GM21529 (cell line): Measurements from ENCODE around the gene ADCY2.

Source experiments
- ATAC-seq: cut with Tn5 transposase; IDR thresholded peaks from one replicate; pipeline ENCODE4 v1.9.1; 2021; ENCODE audit not compliant: unreplicated experiment

ADCY2 gene

GRCh38 chr5:7659420-7659819, 263.5 kb downstream of the ADCY2 start:
- ATAC-seq, result no peak

GRCh38 chr5:7662289-7662688, 266.4 kb downstream of the ADCY2 start:
- ATAC-seq, result no peak

GRCh38 chr5:7663808-7664207, 267.9 kb downstream of the ADCY2 start:
- ATAC-seq, result no peak

- no peak for ATAC-seq
These were observed 268.3 kb downstream of the ADCY2 start for GRCh38 chr5:7664208-7664607.

GRCh38 chr5:7667216-7667767, 271.4 kb downstream of the ADCY2 start:
- no peak for ATAC-seq

- ATAC-seq, result no peak
These were observed 272.2 kb downstream of the ADCY2 start for GRCh38 chr5:7668161-7668560.

- ATAC-seq, result no peak
These were observed 272.7 kb downstream of the ADCY2 start for GRCh38 chr5:7668627-7669026.

GRCh38 chr5:7671381-7671993, 275.5 kb downstream of the ADCY2 start:
- ATAC-seq, result no peak

GRCh38 chr5:7673658-7674057, 277.7 kb downstream of the ADCY2 start:
- no peak for ATAC-seq

- ATAC-seq, result no peak
These were observed 280.5 kb downstream of the ADCY2 start for GRCh38 chr5:7676455-7676854.

GRCh38 chr5:7678030-7678429, 282.1 kb downstream of the ADCY2 start:
- no peak for ATAC-seq

GRCh38 chr5:7679663-7680062, 283.7 kb downstream of the ADCY2 start:
- no peak for ATAC-seq

GRCh38 chr5:7680260-7680659, 284.3 kb downstream of the ADCY2 start:
- no peak for ATAC-seq

GRCh38 chr5:7682379-7682778, 286.4 kb downstream of the ADCY2 start:
- no peak for ATAC-seq

GRCh38 chr5:7683753-7684152, 287.8 kb downstream of the ADCY2 start:
- no peak for ATAC-seq

- no peak for ATAC-seq
These were observed 288.9 kb downstream of the ADCY2 start for GRCh38 chr5:7684826-7685225.

- no peak for ATAC-seq
These were observed 290.9 kb downstream of the ADCY2 start for GRCh38 chr5:7686794-7687193.

- no peak for ATAC-seq
These were observed 294.6 kb downstream of the ADCY2 start for GRCh38 chr5:7690557-7690956.

GRCh38 chr5:7705261-7705660, 309.3 kb downstream of the ADCY2 start:
- ATAC-seq, result no peak

- no peak for ATAC-seq
These were observed 309.8 kb downstream of the ADCY2 start for GRCh38 chr5:7705736-7706135.

- ATAC-seq, result no peak
These were observed 310.3 kb downstream of the ADCY2 start for GRCh38 chr5:7706256-7706655.

GRCh38 chr5:7714119-7714518, 318.2 kb downstream of the ADCY2 start:
- ATAC-seq, result no peak

GRCh38 chr5:7714697-7715096, 318.8 kb downstream of the ADCY2 start:
- ATAC-seq, result no peak
